Adrenal gland (tissue), 5 donors: Measurements from ENCODE around the gene SDCCAG8.

Experiments
- CTCF ChIP-seq, 6 experiments: fragments of 450-650 bp in 4 of 6; fragments of 200-600 bp in 2 of 6; sonication (generic) in 1 of 6; IDR thresholded peaks; 1 replicate in 5 of 6; 2 replicates in 1 of 6; pipeline versions ENCODE4 v1.5.1 to v1.8.0; 2016 to 2021; ENCODE audit warnings: antibody characterized with exemption in 6 of 6, mild to moderate bottlenecking in 2 of 6, moderate library complexity in 1 of 6
- POLR2A ChIP-seq, 2 donors: fragments of 450-650 bp; IDR thresholded peaks; one replicate each; pipeline ENCODE4 v1.6.1; 2017; ENCODE audit warnings: antibody characterized with exemption in 2 of 2, mild to moderate bottlenecking in 2 of 2, moderate library complexity in 1 of 2
- donor health status: DM: no; HTN: no; CAD: no.

DNA sequence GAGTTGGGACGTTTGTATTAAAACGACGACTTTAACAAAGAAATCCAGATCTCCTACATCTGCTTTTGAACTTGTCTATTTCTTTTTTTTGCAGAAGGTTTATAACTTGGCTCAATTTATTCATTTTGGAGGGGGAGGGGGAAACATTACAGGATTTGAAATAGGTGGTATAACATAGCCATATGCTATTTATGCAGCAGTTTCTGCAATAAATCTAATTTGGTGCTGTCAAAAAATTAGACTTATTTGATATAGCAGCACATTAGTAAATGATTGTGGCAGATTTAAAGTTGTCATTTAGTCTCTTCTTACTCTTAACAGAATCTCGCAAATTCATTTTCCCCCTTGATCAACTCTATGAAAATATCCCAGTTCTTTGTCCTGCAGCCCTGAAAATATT is 138.2 kb downstream of the SDCCAG8 start:
- no peak for TF ChIP-seq CTCF (IDR thresholded peaks at IDR 0.05)
- TF ChIP-seq POLR2A (IDR thresholded peaks at IDR 0.05): no peak
